ENCODE results near the gene SPTAN1. TPM values are rescaled to one million over a fixed set of nuclear protein-coding genes. Genes with fewer than 3 reads are reported as not detected.

SPTAN1 gene
- polyA plus RNA-seq, 1 donor from 2014 or later: 287 TPM

DNA sequence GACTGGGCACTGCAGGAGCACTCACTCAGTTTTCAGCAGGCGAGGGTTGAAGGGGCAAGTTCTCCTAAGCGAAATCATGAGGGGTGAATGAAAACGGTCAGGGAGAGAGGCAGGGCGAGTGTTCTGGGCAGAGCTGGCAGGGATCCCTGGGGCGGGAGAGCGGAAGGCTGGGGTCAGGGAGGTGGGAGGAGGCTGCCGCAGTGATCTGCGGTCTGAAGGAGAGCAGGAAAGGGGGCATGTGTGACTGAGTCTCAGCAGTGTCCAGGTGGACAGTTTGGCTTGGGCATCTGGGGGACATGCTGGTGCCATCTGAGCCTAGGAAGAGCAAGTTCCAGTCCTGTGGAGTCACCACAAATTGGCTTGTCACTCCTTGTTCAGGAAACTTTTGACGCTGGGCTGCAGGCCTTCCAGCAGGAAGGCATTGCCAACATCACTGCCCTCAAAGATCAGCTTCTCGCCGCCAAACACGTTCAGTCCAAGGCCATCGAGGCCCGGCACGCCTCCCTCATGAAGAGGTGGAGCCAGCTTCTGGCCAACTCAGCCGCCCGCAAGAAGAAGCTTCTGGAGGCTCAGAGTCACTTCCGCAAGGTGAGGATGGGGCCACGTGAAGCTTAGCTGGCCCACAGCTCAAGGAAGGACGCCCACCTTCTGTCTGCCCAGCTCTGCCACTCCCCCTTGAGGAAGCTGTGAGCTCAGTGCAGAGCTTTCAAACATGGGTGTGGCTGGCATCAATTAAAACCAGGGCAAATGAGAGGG, 73.2 kb downstream of the SPTAN1 start:
- Histone ChIP-seq H3K36me3 (ENCODE audit: insufficient read depth, low read length) (peaks cover 15% of the 10 kb centered on the region), H3K27ac (ENCODE audit: low read length) (no peak overlapping the region), H2AFZ (ENCODE audit: low read depth, low read length) (no peak overlapping the region), H4K20me1 (ENCODE audit: insufficient read depth) (no peaks in the 10 kb centered on the region), H3K4me2 (ENCODE audit: low read length) (no peak overlapping the region), H3K27me3 (ENCODE audit: insufficient read depth, low read depth, low read length) (no peaks in the 10 kb centered on the region), H3K9me3 (ENCODE audit: low read length) (no peaks in the 10 kb centered on the region), H3K9me2 (ENCODE audit: insufficient read depth, low read length) (no peaks in the 10 kb centered on the region), H3K4me3 (ENCODE audit: low read length) (no peak overlapping the region), H3K79me2 (replicated peaks; ENCODE audit: insufficient read depth, low read length) (no peaks in the 10 kb centered on the region), H3K9ac (ENCODE audit: low read length) (no peak overlapping the region), H3F3A (ENCODE audit: insufficient read depth, low read length, poor library complexity, severe bottlenecking) (no peaks in the 10 kb centered on the region)
- TF ChIP-seq POLR2AphosphoS5 (IDR thresholded peaks at IDR 0.05) (no peak), EZH2 (IDR thresholded peaks at IDR 0.05; ENCODE audit: borderline replicate concordance, insufficient read depth, low read length, poor library complexity, severe bottlenecking) (no peak), MXI1 (conservative IDR thresholded peaks at IDR 0.05; ENCODE audit: poor library complexity, severe bottlenecking) (no peak)
- TF ChIP-seq, protein P1, sequence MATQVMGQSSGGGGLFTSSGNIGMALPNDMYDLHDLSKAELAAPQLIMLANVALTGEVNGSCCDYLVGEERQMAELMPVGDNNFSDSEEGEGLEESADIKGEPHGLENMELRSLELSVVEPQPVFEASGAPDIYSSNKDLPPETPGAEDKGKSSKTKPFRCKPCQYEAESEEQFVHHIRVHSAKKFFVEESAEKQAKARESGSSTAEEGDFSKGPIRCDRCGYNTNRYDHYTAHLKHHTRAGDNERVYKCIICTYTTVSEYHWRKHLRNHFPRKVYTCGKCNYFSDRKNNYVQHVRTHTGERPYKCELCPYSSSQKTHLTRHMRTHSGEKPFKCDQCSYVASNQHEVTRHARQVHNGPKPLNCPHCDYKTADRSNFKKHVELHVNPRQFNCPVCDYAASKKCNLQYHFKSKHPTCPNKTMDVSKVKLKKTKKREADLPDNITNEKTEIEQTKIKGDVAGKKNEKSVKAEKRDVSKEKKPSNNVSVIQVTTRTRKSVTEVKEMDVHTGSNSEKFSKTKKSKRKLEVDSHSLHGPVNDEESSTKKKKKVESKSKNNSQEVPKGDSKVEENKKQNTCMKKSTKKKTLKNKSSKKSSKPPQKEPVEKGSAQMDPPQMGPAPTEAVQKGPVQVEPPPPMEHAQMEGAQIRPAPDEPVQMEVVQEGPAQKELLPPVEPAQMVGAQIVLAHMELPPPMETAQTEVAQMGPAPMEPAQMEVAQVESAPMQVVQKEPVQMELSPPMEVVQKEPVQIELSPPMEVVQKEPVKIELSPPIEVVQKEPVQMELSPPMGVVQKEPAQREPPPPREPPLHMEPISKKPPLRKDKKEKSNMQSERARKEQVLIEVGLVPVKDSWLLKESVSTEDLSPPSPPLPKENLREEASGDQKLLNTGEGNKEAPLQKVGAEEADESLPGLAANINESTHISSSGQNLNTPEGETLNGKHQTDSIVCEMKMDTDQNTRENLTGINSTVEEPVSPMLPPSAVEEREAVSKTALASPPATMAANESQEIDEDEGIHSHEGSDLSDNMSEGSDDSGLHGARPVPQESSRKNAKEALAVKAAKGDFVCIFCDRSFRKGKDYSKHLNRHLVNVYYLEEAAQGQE (IDR thresholded peaks at IDR 0.05; ENCODE audit: borderline replicate concordance): no peak

DNA sequence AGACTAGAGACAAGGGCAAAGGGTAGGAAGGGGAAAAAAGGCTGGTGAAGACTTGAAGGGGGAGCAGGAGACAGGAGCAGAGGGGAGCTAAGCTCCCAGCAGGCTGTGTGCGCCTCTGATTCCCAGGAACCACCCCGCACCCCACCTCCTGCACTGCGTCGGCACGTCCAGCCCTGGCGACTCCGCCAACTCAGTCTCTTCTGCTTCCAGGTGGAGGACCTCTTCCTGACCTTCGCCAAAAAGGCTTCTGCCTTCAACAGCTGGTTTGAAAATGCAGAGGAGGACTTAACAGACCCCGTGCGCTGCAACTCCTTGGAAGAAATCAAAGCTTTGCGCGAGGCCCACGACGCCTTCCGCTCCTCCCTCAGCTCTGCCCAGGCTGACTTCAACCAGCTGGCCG, 73.8 kb downstream of the SPTAN1 start:
- H3K27ac ChIP-seq (ENCODE audit: low read length): no peak overlapping the region
- H3K4me3 ChIP-seq (ENCODE audit: low read length): no peak overlapping the region
- H2AFZ ChIP-seq (ENCODE audit: low read depth, low read length): no peak overlapping the region
- no peaks in the 10 kb centered on the region for H3K27me3 ChIP-seq (ENCODE audit: insufficient read depth, low read depth, low read length)
- no peaks in the 10 kb centered on the region for H4K20me1 ChIP-seq (ENCODE audit: insufficient read depth)
- H3F3A ChIP-seq (ENCODE audit: insufficient read depth, low read length, poor library complexity, severe bottlenecking): no peaks in the 10 kb centered on the region
- TF ChIP-seq, protein P1 (IDR thresholded peaks at IDR 0.05; ENCODE audit: borderline replicate concordance): no peak
- TF ChIP-seq MXI1 (conservative IDR thresholded peaks at IDR 0.05; ENCODE audit: poor library complexity, severe bottlenecking) (no peak), POLR2AphosphoS5 (IDR thresholded peaks at IDR 0.05) (no peak), SMC3 (conservative IDR thresholded peaks at IDR 0.05; ENCODE audit: poor library complexity) (no peak), TAF1 (IDR thresholded peaks at IDR 0.05; ENCODE audit: low read depth) (no peak), EP300 (conservative IDR thresholded peaks at IDR 0.05; ENCODE audit: poor library complexity, severe bottlenecking) (no peak), RAD21 (conservative IDR thresholded peaks at IDR 0.05) (no peak), EZH2 (IDR thresholded peaks at IDR 0.05; ENCODE audit: borderline replicate concordance, insufficient read depth, low read length, poor library complexity, severe bottlenecking) (no peak)
- TF ChIP-seq, protein P2, sequence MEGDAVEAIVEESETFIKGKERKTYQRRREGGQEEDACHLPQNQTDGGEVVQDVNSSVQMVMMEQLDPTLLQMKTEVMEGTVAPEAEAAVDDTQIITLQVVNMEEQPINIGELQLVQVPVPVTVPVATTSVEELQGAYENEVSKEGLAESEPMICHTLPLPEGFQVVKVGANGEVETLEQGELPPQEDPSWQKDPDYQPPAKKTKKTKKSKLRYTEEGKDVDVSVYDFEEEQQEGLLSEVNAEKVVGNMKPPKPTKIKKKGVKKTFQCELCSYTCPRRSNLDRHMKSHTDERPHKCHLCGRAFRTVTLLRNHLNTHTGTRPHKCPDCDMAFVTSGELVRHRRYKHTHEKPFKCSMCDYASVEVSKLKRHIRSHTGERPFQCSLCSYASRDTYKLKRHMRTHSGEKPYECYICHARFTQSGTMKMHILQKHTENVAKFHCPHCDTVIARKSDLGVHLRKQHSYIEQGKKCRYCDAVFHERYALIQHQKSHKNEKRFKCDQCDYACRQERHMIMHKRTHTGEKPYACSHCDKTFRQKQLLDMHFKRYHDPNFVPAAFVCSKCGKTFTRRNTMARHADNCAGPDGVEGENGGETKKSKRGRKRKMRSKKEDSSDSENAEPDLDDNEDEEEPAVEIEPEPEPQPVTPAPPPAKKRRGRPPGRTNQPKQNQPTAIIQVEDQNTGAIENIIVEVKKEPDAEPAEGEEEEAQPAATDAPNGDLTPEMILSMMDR (IDR thresholded peaks at IDR 0.05; ENCODE audit: poor library complexity, severe bottlenecking): no peak
- H3K4me2 ChIP-seq (ENCODE audit: low read length): no peak overlapping the region
- H3K9ac ChIP-seq (ENCODE audit: low read length): no peak overlapping the region
- no peaks in the 10 kb centered on the region for H3K9me3 ChIP-seq (ENCODE audit: low read length)
- no peaks in the 10 kb centered on the region for H3K79me2 ChIP-seq (replicated peaks; ENCODE audit: insufficient read depth, low read length)
- no peaks in the 10 kb centered on the region for H3K9me2 ChIP-seq (ENCODE audit: insufficient read depth, low read length)
- peaks cover 15% of the 10 kb centered on the region for H3K36me3 ChIP-seq (ENCODE audit: insufficient read depth, low read length)
